ENCODE data around the gene PIAS1. TPM values are rescaled to one million over a fixed set of nuclear protein-coding genes. Genes with fewer than 3 reads are reported as not detected.
"Not testable (repeated sequence)": the region's sequence is repeated elsewhere in the genome, so short reads cannot be mapped to it uniquely, and the experiment has no call there.

Gene PIAS1
- polyA plus RNA-seq (2012; ENCODE audit: insufficient read depth, insufficient read length, low read depth) = 25.9 TPM

DNA sequence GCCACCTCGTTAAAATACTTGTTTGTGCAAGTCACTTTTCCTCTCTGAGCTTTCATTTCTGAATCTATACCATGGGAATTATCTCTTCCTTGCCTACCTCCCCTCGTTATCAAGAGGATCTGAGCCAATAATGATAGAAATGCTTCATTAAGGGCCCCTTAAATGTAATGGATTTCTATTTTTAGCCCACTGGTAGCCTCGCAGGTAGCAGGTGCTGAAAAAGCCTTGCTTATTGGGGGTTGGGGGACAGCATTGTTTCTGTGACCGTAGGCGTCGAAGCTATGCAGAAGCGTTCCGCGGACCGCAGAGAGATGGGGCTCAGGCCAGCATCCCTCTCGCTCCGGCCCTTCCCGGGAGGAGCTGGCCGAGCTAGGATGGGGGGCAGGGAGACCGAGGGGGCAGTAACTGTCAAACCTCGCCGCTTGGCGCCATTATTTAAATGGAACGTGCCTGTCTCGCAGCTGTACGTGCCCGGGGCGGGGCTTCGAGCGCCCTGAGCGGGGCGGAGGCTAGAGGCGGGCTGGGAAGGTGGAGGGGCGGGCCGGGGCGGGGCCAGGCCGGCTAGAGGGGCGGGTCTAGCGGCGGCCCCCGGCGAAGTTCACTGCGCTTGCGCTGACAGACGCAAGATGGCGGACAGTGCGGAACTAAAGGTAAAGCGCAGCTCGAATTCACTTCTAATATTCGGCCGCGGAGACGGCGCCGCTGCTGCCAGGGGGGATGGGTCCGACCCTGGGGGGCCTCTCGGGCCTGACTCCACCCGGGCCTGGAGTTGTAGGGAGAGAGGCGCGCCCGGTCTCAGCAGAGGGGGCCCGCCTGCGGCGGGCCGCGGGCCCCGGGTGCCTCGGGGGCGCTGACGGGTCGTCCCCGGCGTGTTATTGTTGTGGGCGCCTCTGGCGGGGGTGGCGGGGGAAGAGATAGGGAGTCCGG, at the start of gene PIAS1:
Gene PIAS1 (plus strand): TSS at position 615 of the 927 bp plus-strand sequence. CDS start 12 bp downstream, at position 627.
- DNase-seq = peak; percentile 97
- no peaks in the 10 kb centered on the region for H3K36me3 ChIP-seq
- TF ChIP-seq, protein P1, sequence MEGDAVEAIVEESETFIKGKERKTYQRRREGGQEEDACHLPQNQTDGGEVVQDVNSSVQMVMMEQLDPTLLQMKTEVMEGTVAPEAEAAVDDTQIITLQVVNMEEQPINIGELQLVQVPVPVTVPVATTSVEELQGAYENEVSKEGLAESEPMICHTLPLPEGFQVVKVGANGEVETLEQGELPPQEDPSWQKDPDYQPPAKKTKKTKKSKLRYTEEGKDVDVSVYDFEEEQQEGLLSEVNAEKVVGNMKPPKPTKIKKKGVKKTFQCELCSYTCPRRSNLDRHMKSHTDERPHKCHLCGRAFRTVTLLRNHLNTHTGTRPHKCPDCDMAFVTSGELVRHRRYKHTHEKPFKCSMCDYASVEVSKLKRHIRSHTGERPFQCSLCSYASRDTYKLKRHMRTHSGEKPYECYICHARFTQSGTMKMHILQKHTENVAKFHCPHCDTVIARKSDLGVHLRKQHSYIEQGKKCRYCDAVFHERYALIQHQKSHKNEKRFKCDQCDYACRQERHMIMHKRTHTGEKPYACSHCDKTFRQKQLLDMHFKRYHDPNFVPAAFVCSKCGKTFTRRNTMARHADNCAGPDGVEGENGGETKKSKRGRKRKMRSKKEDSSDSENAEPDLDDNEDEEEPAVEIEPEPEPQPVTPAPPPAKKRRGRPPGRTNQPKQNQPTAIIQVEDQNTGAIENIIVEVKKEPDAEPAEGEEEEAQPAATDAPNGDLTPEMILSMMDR (IDR thresholded peaks at IDR 0.05; ENCODE audit: low read depth, low read length) = 0 out of 2 replicates have a peak, but pooled peaks have one; percentile 10
- H3K4me3 ChIP-seq (ENCODE audit: low read depth, low read length) = peak within 1 kb of the TSS; percentile 87
- H3K9me3 ChIP-seq = no peaks in the 10 kb centered on the region
- H3K4me1 ChIP-seq = no peaks in the 10 kb centered on the region; the same call in 1 of the 2 replicates
- no peaks in the 10 kb centered on the region for H3K27me3 ChIP-seq

DNA sequence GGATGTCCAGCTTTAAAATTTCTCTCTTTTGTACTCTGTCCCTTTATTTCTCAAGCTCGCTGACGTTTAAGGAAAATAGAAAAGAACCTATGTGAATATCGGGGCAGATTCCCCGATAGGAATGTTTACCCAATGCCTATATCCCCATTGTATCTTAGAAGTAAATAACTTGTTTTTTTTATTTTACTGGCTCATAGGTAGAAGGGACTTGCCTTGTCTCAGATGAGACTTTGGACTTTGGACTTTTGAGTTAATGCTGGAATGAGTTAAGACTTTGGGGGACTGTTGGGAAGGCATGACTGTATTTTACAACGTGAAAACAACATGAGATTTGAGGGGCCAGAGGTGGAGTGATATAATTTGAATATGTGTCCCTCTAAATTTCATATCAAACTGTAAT, 46.5 kb upstream of the PIAS1 start:
- not testable (repeated sequence) for H3K4me3 ChIP-seq (ENCODE audit: low read depth, low read length); DNase-seq; H3K27me3 ChIP-seq

GRCh38 chr15:68010361-68011153, 43.6 kb upstream of the PIAS1 start:
- H3K9me3 ChIP-seq = no peaks in the 10 kb centered on the region
- no peaks in the 10 kb centered on the region; the same call in 1 of the 2 replicates for H3K4me1 ChIP-seq
- H3K36me3 ChIP-seq = no peaks in the 10 kb centered on the region
- H3K27me3 ChIP-seq = no peaks in the 10 kb centered on the region
- no peak for DNase-seq
- TF ChIP-seq, protein P1 (IDR thresholded peaks at IDR 0.05; ENCODE audit: low read depth, low read length) = no peak
- no peak overlapping the region for H3K4me3 ChIP-seq (ENCODE audit: low read depth, low read length)

More for the DNA sequence above, 46.5 kb upstream of the PIAS1 start:
- not testable (repeated sequence) for H3K9me3 ChIP-seq, H3K4me1 ChIP-seq, H3K36me3 ChIP-seq

GRCh38 chr15:68012911-68013310, 41.2 kb upstream of the PIAS1 start:
- no peaks in the 10 kb centered on the region for H3K9me3 ChIP-seq
- H3K4me3 ChIP-seq (ENCODE audit: low read depth, low read length) = no peak overlapping the region
- no peak for DNase-seq
- TF ChIP-seq, protein P1 (IDR thresholded peaks at IDR 0.05; ENCODE audit: low read depth, low read length) = no peak
- H3K27me3 ChIP-seq = no peaks in the 10 kb centered on the region
- no peaks in the 10 kb centered on the region; the same call in 1 of the 2 replicates for H3K4me1 ChIP-seq
- H3K36me3 ChIP-seq = no peaks in the 10 kb centered on the region

- Histone ChIP-seq H3K9me3 (no peaks in the 10 kb centered on the region), H3K36me3 (no peaks in the 10 kb centered on the region), H3K4me1 (no peaks in the 10 kb centered on the region; the same call in 1 of the 2 replicates), H3K4me3 (ENCODE audit: low read depth, low read length) (no peak overlapping the region), H3K27me3 (no peaks in the 10 kb centered on the region)
- TF ChIP-seq, protein P1 (IDR thresholded peaks at IDR 0.05; ENCODE audit: low read depth, low read length) = no peak
- DNase-seq = no peak
Measured at GRCh38 chr15:68014219-68014618, 39.9 kb upstream of the PIAS1 start.

GRCh38 chr15:68015244-68015643, 38.9 kb upstream of the PIAS1 start:
- H3K36me3 ChIP-seq = no peaks in the 10 kb centered on the region
- TF ChIP-seq, protein P1 (IDR thresholded peaks at IDR 0.05; ENCODE audit: low read depth, low read length) = no peak
- no peaks in the 10 kb centered on the region; the same call in 1 of the 2 replicates for H3K4me1 ChIP-seq
- no peaks in the 10 kb centered on the region for H3K27me3 ChIP-seq
- H3K9me3 ChIP-seq = no peaks in the 10 kb centered on the region
- DNase-seq = no peak
- H3K4me3 ChIP-seq (ENCODE audit: low read depth, low read length) = no peak overlapping the region
